HS-27A (cell line): ENCODE measurements around the gene DTNB.

Experiments
- DNase-seq: peaks from one replicate; pipeline ENCODE4 v3.0.0-alpha.2; 2012; ENCODE audit warnings: low read depth, missing footprints

DTNB gene

DNA sequence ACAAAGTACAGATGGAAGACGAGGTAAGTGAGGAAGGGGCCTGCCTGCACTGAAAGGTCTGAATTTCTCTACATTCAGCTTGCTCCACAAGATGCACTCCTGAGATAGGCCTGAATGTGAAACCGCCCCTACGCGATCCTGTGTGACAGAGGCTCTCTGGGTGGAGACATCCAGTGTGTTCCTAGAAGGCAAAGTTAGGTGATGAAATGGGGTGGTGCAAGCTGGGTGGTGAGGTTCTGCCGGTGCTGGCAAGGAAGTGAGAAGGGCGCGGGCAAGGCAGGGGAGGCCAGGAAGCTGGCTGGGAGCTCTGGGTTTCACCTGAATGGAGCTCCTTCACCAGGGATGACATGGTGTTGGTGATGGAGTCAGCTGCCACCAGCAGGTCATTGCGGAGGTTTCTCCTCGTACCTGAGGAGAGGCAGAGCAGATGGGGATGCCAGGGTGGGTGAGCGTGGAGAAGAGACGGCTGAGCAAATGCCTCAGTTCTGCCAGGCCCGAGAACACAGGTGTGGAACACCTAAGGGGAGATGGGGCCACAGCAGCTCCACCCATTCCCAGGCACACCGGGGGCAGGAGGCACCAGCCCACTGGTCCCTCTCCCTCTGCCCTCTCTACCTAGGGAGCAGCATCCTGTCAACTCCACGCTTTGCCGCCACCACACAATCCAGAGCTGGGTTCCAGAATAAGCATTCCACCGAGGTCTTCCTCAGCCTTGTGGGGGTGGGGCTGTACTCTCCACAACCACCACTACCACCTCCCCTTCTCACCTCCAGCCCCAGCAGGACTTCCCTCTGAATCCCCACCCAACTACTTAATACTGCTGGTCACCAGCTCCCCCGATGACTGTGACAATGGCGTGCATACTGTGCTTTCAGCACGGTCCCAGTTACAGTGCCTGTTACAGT, 286.2 kb downstream of the DTNB start:
- DNase-seq: no peak

DNA sequence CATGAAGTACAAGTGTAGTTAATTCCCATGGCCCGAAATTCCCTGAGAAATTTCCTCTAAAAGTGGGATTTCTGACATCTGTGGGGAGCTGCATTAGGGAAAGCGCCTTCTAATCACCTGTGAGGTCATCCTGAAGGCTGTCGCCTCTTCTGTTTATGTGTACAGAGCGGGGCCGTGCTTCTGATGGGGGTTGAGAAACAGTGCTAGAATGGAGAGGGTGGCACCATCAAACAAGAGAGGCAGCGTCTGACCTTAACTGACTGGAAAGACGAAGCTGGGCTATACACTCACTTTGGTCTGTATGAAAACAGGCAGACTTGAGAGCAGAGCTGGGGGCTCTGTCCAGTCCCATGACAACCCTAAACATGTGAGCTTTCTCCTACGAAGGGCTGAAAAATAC, 287.5 kb downstream of the DTNB start:
- DNase-seq: no peak

DNA sequence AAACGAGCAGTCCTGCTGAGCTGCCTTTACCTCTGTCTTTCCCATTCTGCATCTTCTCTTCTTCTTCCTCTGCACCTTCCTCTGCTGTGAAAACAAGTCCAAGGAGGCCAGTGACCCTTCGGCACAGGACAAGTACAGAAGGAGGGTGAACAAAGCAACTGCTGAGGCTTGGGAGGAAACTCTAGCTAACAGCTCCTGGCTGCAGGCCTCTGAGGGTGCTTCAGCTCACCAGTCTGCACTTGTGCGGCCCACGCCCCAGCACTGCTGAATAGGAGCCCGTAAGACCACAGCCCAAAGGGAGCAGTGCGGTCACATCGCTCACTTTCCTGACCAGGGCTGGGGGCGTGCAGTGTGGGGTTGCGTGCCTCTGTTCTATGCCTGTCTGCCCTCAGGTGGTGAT, 289.6 kb downstream of the DTNB start:
- DNase-seq: no peak

DNA sequence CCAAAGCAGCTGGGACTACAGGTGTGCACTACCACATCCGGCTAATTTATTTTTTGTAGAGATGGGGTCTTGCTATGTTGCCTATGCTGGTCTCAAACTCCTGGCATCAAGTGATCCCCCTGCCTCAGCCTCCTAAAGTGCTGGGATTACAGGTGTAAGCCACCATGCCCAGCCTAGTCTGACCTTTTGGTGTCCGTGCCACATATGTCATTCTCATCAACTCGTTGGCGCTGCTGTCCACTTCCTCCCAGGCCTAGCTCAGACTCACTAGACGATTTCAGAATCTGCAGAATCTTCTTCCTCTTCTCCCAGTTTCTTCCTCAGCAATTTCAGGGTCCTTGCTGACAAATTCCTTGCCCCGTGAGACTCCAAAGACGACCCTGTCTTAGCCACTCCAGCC, 291.9 kb downstream of the DTNB start:
- DNase-seq: no peak

DNA sequence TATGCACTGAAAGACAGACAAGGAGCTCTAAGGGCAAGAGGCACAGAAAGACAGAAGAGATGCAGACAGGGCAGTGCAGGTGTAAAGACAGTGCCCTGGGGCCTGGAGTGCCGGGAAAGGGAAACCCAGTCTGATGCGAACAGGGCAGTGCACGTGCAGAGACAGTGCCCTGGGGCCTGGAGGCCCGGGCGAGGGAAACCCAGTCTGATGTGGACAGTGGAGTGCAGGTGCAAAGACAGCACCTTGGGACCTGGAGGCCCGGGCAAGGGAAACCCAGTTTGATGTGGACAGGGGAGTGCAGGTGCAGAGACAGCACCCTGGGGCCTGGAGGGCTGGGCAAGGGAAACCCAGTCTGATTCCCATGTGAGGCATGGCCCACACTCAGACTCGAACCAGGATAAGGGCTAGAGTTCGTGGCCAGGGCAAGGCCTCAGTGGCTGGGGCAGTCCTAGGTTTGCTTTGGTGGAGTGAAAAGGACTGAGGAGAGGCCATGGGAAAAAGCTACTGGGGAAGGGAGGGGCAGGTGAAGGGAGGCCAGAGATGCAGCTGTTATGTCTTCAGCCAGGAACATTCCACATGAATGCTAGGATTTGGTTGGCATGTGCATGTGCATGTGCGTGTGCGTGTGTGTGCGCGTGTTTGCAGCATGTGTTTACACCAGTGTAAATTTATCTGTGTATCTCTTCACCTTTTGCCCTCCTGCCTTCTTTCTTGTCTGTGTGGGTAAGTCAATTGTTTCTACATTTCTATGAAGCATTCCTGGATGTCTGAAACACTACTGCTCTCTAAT, 292.6 kb downstream of the DTNB start:
- DNase-seq: no peak

DNA sequence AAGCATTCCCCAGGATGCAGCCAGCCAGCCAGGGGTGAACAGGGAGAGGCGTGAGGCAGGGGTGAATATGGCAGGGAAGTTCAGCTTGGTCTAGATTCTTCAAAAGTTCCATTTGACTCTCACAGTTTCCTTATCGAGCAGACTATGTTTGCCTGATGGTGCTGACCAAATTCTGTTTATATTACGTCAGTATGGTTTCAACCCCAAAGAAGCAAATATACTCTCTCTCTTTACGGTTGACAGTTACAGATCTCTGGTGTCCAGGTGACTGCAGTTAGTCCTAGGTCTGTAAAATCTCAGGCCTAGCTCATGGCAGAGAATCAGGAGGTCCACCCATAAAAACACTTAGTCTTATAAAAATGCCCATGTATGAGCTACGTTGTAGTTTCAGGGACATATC, 293.4 kb downstream of the DTNB start:
- no peak for DNase-seq

DNA sequence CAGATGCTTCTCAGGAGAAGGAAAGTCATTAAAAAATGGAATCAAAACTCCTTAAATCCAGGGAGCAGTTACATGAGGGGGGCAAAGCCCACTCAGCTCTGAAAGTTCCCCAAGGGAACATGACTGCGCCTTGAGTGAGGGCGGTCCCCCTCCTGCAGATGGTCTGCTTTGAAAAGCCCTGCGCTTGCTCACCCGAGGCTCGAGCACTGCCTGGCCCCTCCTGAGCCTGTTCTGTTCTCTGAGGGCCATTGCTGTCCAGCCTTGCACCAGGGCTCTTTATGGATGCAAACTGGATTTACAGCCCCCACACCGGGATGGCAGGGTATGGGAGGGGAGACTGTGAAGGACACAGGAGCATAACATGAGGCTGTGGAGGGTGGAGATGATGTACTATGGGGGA, 293.8 kb downstream of the DTNB start:
- DNase-seq: no peak

DNA sequence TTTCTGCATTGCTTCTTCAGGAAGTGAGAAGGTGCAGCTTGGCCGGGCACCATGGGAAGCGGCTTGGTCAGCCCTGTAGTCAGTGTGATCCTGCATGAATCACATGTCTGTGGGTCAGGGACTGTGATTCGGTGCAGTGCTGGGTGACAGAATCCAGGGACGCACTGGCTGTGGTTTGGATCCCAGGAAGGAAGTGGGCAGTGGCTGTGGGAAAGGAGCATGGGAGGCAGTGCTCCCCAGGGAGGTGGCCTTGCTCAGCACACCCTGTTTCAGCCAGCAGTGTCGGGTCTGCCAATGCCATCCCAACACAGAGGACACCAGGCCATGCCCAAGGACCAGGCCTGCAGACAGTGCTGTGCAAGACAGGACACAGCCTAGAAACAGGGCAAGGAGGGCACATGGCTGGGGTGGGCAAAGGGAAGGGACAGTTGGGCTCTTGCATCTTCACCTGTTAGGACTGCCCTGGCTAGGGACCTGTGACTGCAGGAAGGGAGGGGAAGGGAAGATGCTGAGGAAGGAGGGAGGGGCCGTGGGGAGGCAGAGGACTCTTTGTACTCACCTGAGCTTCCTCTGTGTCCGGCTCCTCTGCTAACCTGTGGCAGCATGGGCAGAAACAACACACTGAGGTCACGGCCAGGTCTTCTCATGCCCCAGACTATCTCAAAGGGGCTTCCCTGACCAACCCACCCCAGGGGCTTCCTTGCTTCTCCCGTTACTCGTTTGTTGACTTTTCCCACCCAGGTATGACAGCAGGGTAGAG, 294.5 kb downstream of the DTNB start:
- no peak for DNase-seq

DNA sequence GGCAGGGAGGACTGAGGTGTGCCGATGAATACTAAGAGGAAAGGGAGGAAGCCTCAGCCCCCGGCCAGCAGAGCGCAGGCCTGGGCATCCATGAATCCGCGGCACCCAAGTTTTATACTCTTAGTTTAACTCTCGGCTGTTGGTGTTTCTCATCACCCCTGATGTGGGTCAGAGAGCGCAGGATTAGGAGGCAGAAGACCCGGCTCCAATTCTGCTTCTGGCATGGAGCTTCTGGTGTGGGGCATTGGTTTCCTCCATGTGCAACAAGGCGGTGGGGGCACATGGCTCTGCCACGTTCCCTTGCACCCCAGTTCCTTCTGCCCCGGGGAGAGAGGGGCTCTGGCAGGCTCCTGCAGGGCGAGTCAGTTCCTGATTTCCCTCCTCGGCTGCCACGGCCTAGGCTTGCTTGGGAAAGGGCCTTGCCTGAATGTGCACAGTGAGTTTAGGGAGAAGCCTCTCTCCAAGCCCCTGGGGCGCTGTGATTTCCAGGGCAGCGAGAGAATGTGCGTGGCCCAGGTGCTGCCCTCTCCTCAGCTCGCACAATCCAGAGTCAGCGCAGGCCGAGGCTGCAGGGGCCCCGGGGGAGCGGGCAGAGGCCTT, 295.5 kb downstream of the DTNB start:
- DNase-seq: no peak

DNA sequence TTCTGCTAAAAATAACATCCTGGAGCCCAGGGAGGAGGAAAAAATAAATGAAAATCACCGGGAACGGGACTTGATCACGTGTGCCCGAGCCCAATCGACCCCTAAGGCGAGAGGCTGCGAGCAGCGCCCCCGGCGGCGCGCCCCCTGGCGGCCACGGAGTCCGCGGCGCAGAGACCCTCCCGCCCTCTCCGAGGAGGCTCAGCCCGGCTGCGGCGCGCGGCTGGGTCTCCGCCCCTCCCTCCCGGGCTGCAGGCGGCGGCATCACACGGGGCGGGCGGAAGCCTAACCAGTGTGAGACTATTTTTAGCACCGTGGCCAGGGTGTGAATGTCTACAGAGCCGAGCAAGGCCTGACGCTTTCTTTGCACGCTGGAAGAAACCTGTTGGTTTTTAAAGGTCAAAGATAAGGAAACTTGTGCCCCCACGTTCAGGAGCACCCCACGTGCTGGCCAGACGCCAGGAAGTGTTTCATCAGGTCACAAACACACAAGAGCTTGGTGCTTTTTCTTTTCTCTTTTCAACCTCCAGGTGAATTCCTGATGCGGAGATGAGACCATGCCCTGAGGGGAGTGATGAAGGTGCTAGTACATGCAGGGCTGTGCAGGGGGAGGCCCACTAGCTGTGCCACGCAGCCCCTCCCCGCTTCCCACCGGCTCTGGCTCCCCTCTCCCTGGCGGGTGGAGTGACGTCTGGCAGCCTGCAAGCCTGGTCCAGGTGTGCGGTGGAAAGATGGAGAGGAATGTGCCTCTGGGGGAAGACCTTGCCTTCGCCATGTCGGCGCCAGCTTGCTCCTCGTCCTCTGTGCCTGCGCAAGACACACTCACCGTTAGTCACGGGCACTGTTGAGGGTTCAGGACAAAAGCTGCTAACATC, 296.4 kb downstream of the DTNB start:
- peak; percentile 34 for DNase-seq

DNA sequence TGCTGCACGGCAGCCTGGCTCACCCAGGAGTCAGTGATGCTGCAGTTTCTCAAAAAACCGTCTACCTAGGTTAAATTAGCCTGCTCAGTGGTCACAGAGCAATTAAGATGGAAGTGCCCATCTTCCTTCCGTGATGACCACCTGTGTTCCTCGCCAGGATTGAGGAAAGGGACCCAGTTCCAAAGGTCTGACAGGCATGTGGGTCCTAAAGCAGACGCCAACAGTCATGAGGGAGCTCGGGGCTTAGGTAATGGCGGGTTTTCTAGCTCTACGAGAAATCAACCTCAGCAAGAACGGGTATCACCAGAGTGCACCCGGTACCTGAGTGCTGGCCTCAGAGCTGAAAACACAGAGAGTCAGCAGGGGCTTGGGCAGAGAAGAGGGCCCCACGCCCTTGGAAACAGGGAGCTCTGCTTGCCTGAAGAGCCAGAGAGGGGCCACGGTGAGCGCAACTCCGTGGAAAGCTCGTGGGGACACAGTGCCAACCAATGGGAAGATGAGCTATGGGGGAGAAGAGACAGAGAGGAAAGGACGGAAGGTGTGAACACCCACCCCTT, 297.3 kb downstream of the DTNB start:
- DNase-seq: no peak

DNA sequence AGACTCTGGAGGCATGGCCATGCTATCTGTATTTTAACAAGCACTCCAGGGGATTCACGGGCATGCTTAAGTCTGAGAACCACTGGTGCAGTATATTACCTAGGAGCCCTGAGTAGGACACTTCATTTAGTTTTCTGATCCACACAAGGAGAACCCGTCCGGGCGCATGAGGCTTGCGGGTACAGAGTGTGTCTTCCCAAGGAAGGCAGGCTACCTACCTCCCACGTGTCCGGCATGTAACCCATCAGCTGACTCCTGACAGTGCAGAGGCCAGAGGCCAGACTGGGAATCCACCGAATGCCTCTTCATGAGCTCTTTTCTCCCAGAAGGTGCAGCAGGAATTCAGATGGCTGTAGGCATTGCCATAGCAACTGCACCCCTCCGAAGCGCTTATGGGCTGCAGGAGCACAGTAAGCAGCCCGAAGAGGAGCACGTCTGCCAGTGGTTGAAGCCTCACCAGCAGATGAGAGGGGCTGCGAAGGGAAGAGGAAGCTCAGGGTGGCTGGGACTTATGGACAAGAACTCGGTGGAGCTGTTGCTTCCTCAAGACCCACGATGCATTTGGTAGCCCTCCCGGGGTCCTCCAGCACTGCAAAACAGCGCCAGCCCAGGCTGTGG, 297.9 kb downstream of the DTNB start:
- no peak for DNase-seq

DNA sequence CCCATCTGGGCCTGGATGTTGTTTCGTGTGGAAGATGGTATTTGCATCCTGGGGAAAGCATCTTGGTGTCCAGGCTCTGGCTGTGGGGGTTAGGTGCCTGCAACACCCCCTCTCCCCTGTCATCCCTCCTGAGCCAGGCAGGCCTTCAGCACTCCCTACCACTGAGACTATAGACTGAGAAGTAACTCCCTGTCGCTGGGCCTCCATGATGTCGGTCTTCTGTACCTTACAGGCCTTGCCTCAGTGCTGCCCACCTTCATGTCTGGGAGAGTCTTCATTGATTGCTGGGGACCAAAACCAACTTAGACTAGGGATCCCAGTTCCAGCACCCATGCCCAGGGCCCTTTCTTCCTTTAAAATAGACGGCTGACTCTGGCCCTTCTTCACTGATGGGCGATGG, 298.6 kb downstream of the DTNB start:
- DNase-seq: no peak

DNA sequence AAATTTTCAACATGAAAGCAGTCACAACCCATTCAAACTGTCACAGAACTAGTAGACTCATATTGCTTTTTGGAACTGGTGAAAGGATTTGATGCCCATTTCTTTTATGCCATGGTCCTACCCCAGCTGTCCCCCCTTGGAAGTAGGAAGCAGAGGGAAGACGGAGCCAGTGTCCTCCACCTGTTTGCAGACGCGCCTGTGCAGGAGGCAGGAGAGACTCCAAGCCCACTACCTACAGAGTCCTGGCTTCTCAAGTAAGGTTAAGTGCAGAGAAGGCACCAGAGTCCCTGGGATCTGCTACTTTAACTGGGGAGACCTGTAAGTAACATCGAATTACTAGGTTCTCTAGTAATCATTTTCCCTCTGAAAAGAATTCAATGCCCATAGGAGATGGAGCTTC, 299.0 kb downstream of the DTNB start:
- no peak for DNase-seq

DNA sequence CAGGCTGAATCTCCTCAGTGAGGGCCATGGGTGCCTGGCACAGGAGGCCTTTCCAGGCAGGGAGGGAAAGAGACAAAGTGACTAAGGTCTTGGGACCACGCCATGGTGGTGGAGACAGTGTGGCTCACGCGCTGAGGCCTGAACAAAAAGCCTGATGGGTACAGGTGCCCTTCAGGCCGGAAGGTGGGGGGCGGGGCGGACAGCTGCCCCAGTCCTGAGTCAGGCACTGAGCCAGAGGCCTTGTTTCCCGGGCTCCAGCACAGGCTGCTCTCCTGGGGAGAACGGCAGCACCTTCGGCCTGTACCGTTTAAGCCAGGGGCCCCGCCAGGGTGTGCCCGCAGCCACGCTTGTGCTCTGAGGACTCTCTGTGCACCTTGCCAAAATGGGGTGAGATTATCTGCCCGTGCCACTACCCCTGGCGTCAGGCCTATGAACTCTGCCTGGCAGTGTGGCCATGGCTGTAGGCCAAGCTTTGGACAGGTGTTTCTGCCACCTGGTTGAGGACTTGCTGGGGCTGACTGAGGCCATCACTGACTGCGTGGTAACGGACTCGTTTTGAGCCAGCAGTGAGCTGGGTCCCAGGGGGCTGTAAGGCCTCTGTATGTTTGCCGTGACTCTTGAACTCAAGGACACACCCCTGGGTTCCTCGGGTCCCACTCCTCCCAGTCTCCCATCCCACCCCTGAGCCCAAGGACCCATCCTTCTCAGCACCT, 300.0 kb downstream of the DTNB start:
- no peak for DNase-seq

DNA sequence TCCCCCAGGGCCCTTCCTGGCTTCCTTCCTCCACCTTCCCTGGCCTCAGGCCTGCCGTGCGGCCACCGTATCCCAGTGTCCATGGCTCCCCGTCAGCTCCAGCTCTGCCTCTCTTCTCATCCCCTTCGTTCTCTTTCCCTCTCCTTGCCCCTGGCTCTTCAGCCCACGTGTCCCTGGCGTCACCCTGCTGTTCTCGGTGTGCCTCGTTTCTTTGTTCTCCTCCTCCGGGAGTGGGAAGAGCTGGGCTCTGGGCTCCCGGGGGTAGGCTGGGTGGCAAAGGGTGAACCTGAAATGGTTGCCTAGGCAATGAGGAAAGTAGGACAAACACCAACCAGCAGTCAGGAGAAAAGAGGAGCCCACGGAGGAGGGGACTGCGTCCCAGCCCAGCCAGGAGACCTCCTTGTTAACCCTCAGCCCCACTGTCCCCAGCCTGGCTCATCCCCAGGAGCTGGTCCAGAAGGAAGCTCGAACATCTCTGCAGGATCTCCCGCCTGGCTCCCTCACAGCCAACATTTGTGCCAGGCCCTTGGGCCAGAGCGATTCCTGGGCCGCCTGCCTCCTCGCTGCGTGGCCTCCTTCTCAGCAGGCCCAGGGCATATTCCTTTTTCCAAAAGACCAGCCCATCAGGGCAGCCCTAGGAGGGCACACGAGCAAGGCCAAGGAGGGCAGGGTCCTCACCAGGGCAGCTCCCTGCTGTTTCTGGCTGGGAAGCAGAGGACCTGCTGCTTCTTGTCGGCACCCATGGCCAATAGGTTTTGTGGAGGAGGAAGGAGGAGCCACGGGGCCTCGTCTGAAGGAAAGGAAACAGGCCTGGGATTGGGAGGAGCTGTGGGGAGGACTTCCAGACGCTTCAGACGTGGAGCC, 300.7 kb downstream of the DTNB start:
- DNase-seq: no peak

DNA sequence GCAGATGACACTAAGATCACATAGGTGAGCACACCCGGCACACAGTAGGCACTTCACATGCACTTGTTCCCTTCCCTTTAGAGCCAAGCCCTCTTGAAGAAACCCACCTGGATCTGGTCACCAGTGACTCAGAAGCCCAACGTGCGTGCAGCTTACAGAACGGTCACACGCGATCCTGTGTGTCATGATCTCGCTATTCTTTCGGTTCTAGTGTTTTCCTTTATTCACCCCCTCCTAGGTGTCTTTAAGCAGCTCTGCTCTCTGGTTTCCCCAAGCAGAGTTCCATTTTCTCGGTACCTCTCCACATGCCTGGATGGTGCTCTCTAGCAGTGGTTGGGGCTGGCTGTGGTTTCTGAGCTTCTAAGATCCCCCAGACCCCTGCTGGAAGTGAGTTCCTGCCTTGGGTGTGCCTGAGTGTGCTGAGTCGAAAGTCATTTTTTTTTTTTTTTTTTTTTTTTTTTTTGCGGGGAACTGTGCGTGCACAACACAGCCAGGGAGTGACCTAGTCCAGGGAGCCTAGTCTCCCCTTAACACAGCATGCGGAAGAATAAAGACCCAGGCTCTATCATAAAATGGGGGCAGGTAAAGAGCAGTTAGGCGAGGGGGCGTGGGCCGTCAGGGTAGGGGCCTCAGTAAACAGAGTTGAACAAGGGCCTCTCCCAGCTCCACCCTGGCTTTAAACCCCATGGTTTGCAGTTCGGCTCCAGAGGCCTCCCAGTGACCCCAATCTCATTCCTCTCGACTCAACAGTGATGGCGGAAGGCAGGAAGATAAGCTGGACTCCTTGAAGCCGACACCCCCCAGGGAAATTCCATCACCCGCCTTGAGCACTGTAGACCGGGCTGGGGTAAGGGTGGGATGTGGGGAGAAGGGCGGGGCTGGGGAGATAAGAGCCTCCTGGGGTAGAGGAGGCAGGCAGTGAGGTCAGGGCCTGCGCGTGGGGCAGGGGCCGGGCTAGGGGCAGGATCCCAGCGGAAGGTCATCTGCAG, 301.8 kb downstream of the DTNB start:
- DNase-seq: no peak

DNA sequence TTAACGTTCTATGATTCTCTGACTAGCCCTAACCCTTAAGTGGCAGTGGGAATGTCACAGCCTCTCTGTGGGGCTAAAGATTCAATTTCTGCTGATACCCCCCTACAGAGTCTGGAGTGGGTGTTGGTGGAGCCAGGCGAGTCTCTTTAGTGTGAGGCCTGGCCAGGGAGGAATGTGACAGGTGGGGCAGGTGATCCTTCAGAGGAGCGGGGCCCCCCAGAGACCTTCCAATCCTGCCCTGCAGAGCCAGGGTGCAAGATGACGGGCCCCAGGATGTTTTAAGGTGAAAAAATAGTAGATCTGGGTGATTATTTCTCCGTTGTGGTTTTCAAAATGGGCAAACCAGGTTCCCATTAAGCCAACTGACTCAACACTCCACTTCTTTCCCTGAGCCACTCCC, 303.5 kb downstream of the DTNB start:
- DNase-seq: no peak
